Ectodermal cell (in vitro differentiated cells): Measurements from ENCODE around the gene CHCHD10.

ENCODE experiments used
- H3K27ac ChIP-seq: 2 replicates; pipeline ENCODE4 v1.7.0; 2013; ENCODE audit warnings: mild to moderate bottlenecking, low read depth, low read length; ENCODE audit not compliant: insufficient read depth, poor library complexity, severe bottlenecking
- H3K27me3 ChIP-seq: 2 replicates; pipeline ENCODE4 v1.7.0; 2013; ENCODE audit warnings: mild to moderate bottlenecking, low read length; ENCODE audit not compliant: insufficient read depth, control insufficient read depth, poor library complexity, severe bottlenecking
- H3K36me3 ChIP-seq: one replicate; pipeline ENCODE4 v1.7.0; 2013; ENCODE audit warnings: low read length; ENCODE audit not compliant: control insufficient read depth, insufficient read depth
- H3K4me1 ChIP-seq: one replicate; pipeline ENCODE4 v1.7.0; 2013; ENCODE audit warnings: low read length; ENCODE audit not compliant: control insufficient read depth, insufficient read depth
- H3K4me3 ChIP-seq: 2 replicates; pipeline ENCODE4 v1.7.0; 2013; ENCODE audit warnings: low read depth, low read length, control low read depth; ENCODE audit not compliant: insufficient read depth
- H3K9me3 ChIP-seq: 2 replicates; pipeline ENCODE4 v1.7.0; 2013; ENCODE audit warnings: mild to moderate bottlenecking, low read length, moderate library complexity; ENCODE audit not compliant: control insufficient read depth
- WGBS, 2 experiments: methylation state at CpG; one replicate each; pipeline ENCODE4 v1.1.7; 2013; ENCODE audit warnings: missing lambda C conversion rate in 2 of 2; 5-methylcytosine and 5-hydroxymethylcytosine counted together

Gene CHCHD10

DNA sequence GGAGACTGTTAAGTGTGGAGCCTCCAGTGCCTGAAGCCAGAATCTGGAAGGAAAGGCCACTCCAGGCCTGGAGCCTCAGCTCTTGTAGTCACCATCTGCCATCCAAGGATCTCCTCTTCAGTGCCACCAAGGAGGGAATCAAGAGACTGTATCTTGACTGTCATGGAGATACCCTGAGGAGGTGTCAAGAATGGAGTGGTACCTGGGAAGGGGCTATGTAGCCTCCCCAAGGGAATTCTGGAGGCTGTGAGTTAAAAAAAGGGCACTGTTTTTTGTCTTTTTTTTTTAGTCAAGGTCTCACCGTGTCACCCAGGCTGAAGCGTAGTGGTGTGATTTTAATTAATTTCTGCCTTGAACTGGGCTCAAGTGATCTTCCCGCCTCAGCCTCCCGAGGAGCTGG, 8.2 kb downstream of the CHCHD10 start:
- no peak overlapping the region for H3K4me3 ChIP-seq
- no peaks in the 10 kb centered on the region for H3K36me3 ChIP-seq
- H3K27me3 ChIP-seq = no peaks in the 10 kb centered on the region
- H3K4me1 ChIP-seq = peaks cover 16% of the 10 kb centered on the region
- no peak overlapping the region for H3K27ac ChIP-seq
- WGBS, 2 experiments = 91 to 92% methylated on average over 4 of the region's 4 CpGs
- no peaks in the 10 kb centered on the region for H3K9me3 ChIP-seq

DNA sequence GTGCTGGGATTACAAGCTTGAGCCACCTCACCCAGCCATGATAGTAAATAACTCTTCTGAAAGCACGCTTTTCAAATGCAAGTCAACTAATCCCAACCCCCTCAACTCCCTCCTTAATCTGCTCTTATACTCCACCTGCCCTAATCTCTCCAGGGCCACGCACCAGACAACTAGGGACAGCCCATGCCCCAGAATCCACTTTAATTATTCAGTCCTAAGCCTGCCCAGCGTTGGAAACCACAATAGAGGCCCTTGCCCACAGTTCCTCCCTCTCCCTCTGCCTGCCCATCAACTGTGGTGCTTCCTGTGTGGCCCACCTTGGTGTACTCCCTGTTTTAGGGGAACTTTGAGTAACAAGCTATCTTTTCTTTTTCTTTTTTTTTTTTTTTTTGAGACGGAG, 10.9 kb downstream of the CHCHD10 start:
- Histone ChIP-seq H3K4me1 (no peaks in the 10 kb centered on the region), H3K27me3 (no peaks in the 10 kb centered on the region), H3K4me3 (no peak overlapping the region), H3K36me3 (no peaks in the 10 kb centered on the region), H3K9me3 (no peaks in the 10 kb centered on the region), H3K27ac (no peak overlapping the region)
- 50 to 63% methylated on average over 4 of the region's 4 CpGs for WGBS, 2 experiments

DNA sequence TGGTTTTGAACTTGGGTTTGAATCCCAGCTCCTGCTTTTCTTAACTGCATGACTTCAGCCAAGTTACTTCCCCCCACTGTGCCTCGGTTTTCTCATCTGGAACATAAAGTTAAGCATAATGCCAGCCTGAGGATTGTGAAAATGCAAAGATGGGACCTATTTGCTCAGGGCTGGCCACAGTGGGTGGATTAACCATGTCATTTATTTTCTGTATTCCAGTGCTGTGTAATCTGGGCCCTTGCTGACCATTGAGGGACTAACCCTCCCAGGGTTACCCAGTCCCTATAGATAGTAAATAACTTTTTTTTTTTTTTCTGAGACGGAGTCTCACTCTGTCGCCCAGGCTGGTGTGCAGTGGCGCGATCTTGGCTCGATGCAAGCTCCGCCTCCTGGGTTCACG, 12.1 kb downstream of the CHCHD10 start:
- H3K27ac ChIP-seq = no peak overlapping the region
- H3K4me3 ChIP-seq = no peak overlapping the region
- no peaks in the 10 kb centered on the region for H3K36me3 ChIP-seq
- H3K4me1 ChIP-seq = no peaks in the 10 kb centered on the region
- no peaks in the 10 kb centered on the region for H3K27me3 ChIP-seq
- H3K9me3 ChIP-seq = no peaks in the 10 kb centered on the region
- 90 to 93% methylated on average over 8 of the region's 8 CpGs for WGBS, 2 experiments

DNA sequence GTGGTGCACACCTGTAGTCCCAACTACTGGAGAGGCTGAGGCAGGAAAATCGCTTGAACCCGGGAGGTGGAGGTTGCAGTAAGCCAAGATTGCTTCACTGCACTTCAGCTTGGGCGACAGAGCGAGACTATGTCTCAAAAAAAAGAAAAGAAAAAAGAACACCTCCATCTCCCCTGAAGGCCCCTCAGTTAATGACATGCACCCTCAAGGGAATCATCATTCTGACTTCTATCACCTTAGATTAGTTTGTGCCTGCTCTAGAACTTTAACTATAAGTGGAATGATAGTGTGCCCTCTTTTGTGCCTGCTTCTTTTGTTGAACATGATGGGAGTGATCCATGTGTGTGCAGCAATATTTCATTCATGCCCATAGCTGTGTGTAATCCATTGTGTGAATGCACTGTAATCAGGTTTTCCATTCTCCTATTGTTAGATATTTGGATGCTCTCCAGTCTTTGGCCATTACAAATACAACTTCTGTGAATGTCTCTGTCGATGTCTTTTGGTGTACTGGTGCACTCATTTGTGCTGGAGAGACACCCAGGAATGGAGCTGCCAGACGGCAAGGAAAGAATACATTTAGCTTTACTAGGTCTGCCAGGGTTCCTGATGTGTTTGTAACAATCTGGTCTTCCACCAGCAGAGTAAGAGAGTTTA, 12.7 kb downstream of the CHCHD10 start:
- WGBS, 2 experiments = 92 to 95% methylated on average over 6 of the region's 6 CpGs

DNA sequence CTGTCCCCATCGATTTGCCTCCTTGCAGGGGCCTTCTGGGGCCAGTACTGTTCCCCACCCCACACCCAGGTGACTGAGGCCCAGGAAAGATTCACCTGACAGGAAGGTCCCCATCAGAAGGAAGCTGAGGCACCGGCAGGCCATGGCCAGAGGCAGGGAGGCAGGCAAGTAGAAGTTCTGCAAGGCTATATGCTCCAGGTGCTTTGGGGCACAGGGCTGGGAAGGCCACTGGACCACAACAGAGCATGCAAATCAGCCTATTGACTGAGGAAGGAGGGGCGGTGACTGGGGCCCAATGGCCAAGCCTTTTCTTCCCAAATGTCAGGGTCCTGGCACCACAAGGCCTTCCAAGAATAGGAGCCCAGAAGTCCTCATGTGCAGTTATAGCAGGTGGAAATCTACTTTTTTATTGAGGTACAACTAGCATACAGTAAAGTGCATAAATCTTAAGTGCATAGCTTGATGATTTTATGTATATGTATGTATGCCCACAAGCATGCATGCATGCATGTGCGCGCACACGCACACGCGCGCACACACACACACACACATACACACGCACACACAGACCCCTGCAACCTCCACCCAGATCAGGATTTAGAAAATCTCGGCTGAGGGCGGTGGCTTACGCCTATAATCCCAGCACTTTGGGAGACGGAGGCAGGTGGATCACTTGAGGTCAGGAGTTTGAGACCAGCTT, 13.4 kb downstream of the CHCHD10 start, which contains the start of gene VPREB3:
Gene VPREB3, minus strand, starts transcription at position 206 of the 700 bp plus-strand sequence. Its CDS starts 62 bp downstream, at position 144.
- WGBS, 2 experiments = 85 to 91% methylated on average over 14 of the region's 14 CpGs
- H3K4me3 ChIP-seq = no peak within 1 kb of the TSS
- no peaks in the 10 kb centered on the region for H3K36me3 ChIP-seq
- H3K4me1 ChIP-seq = peaks cover 6% of the 10 kb centered on the region
- H3K27ac ChIP-seq = no peak within 1 kb of the TSS
- H3K9me3 ChIP-seq = no peaks in the 10 kb centered on the region
- no peaks in the 10 kb centered on the region for H3K27me3 ChIP-seq

More for the DNA sequence above, 12.7 kb downstream of the CHCHD10 start:
- Histone ChIP-seq H3K36me3 (no peaks in the 10 kb centered on the region), H3K4me3 (no peak overlapping the region), H3K9me3 (no peaks in the 10 kb centered on the region), H3K27ac (no peak overlapping the region), H3K4me1 (peaks cover 2% of the 10 kb centered on the region), H3K27me3 (no peaks in the 10 kb centered on the region)

DNA sequence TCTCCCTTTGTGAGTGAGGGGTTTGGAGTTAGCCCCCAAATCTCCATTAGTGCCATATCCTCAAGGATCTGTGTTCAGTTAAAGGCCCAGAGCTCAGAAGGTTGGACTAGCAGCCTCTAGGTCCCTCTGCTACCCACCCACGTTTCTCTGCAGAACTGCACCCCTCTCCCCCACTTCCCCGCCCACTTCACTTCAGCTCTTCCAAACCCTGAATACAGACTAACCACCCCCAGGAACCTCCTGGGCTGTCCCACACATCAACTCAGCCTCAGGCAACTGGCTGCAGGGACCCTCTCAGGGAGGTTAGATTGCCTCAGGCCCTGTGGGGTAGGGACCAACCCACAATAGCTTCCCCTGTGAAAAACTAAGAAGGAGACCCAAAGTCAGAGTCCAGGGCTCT, 14.4 kb downstream of the CHCHD10 start:
- Histone ChIP-seq H3K4me3 (no peak overlapping the region), H3K27ac (no peak overlapping the region), H3K36me3 (no peaks in the 10 kb centered on the region), H3K4me1 (peaks cover 6% of the 10 kb centered on the region), H3K27me3 (no peaks in the 10 kb centered on the region), H3K9me3 (no peaks in the 10 kb centered on the region)
- 79 to 82% methylated on average over 2 of the region's 2 CpGs for WGBS, 2 experiments

DNA sequence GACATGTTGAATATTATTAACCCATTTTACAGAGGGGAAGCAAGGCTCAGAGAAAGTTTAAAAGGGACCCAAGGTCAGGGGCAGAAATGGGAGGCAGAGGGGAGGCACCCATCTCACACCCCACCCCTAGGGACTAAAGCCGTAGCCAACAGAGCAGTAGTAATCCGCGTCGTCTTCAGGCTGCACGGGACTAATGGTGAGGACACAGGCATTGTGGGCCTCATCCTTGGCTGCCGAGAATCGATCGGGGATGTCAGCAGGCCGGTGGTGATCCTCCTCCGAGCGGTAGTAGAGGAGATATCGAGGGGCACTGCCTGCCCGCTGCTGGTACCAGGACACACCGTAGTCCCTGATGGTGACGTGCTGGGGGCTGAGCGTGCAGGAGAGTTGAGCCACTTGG, 15.0 kb downstream of the CHCHD10 start:
- WGBS, 2 experiments = 95 to 96% methylated on average over 16 of the region's 16 CpGs

DNA sequence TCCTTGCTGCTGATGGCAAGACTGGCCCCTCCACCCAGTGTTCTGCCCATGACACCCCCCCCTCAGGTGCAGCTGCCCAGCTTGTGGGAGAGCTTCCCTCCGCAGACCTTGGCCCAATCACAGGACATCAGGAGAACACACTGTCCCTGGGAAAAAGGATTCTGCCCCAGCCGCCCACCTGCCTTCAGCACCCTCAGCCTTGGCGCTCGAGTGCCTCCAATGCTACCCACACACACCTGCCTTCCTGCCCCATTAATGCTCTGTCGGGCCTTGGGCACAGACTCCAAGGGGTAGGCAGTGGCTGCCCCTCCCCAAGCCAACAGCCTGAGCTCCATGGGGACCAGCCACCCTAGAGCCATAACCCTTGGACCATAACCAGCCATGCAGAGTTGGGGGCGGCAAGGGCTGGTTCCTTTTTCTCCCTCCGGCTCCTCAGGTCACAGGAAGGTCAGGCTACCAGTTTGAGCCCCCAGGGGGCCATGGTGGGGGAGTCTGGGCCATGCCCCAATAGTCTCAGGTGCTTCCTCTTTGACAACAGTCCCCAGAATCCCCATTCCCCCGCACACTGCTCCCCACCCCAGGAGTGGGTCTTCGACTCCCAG, 15.6 kb downstream of the CHCHD10 start:
- Histone ChIP-seq H3K27ac (no peak overlapping the region), H3K4me3 (no peak overlapping the region), H3K27me3 (no peaks in the 10 kb centered on the region), H3K4me1 (peaks cover 6% of the 10 kb centered on the region), H3K9me3 (no peaks in the 10 kb centered on the region), H3K36me3 (no peaks in the 10 kb centered on the region)
- WGBS, 2 experiments = 92 to 95% methylated on average over 9 of the region's 9 CpGs

More for the DNA sequence above, 15.0 kb downstream of the CHCHD10 start:
- Histone ChIP-seq H3K4me3 (no peak overlapping the region), H3K4me1 (peaks cover 6% of the 10 kb centered on the region), H3K9me3 (no peaks in the 10 kb centered on the region), H3K27me3 (no peaks in the 10 kb centered on the region), H3K36me3 (no peaks in the 10 kb centered on the region), H3K27ac (no peak overlapping the region)

DNA sequence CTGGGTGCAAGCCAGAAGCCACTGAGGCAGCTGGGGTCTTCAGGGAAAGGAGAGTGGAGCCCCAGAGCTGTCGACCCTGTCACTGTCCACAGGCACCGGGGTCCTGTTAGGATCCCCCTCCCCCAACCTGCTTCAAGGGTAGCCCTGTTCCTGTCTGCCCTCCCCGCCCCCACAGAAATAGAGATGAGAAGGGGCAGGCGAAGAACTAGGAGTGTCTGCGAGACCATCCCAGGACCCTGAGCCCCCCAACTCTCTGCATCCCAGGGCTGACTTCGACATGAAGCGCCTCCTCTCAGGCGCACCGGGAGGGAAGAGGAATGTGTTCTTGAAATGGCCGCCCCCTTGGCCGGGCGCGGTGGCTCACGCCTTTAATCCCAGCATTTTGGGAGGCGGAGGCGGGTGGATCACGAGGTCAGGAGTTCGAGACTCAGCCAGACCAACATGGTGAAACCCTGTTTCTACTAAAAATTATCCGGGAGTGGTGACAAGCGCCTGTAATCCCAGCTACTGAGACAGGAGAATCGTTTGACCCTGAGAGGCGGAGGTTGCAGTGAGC, 16.3 kb downstream of the CHCHD10 start:
- 25% methylated on average over 22 of the region's 22 CpGs for WGBS, 2 experiments
- no peaks in the 10 kb centered on the region for H3K36me3 ChIP-seq

More for the DNA sequence above, 16.3 kb downstream of the CHCHD10 start:
- Histone ChIP-seq H3K9me3 (no peaks in the 10 kb centered on the region), H3K4me3 (peak overlapping the region; percentile 86), H3K27me3 (no peaks in the 10 kb centered on the region), H3K27ac (peak overlapping the region; percentile 58), H3K4me1 (peaks cover 6% of the 10 kb centered on the region)
